Cardiac atrium fibroblast (primary cell): ENCODE data around the gene NID2. TPM values are rescaled to one million over a fixed set of nuclear protein-coding genes. Genes with fewer than 3 reads are reported as not detected.

Source experiments
- total RNA-seq: library from RNA; depleted of rRNA; stranded (reverse); fragments of >200 nt; gene quantifications from 2 replicates; pipeline ENCODE4 v1.2.3, GENCODE V29; 2015

The NID2 gene, protein sequence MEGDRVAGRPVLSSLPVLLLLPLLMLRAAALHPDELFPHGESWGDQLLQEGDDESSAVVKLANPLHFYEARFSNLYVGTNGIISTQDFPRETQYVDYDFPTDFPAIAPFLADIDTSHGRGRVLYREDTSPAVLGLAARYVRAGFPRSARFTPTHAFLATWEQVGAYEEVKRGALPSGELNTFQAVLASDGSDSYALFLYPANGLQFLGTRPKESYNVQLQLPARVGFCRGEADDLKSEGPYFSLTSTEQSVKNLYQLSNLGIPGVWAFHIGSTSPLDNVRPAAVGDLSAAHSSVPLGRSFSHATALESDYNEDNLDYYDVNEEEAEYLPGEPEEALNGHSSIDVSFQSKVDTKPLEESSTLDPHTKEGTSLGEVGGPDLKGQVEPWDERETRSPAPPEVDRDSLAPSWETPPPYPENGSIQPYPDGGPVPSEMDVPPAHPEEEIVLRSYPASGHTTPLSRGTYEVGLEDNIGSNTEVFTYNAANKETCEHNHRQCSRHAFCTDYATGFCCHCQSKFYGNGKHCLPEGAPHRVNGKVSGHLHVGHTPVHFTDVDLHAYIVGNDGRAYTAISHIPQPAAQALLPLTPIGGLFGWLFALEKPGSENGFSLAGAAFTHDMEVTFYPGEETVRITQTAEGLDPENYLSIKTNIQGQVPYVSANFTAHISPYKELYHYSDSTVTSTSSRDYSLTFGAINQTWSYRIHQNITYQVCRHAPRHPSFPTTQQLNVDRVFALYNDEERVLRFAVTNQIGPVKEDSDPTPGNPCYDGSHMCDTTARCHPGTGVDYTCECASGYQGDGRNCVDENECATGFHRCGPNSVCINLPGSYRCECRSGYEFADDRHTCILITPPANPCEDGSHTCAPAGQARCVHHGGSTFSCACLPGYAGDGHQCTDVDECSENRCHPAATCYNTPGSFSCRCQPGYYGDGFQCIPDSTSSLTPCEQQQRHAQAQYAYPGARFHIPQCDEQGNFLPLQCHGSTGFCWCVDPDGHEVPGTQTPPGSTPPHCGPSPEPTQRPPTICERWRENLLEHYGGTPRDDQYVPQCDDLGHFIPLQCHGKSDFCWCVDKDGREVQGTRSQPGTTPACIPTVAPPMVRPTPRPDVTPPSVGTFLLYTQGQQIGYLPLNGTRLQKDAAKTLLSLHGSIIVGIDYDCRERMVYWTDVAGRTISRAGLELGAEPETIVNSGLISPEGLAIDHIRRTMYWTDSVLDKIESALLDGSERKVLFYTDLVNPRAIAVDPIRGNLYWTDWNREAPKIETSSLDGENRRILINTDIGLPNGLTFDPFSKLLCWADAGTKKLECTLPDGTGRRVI (N-terminal part only)
- total RNA-seq = 394 and 648 TPM in 2 replicates

DNA sequence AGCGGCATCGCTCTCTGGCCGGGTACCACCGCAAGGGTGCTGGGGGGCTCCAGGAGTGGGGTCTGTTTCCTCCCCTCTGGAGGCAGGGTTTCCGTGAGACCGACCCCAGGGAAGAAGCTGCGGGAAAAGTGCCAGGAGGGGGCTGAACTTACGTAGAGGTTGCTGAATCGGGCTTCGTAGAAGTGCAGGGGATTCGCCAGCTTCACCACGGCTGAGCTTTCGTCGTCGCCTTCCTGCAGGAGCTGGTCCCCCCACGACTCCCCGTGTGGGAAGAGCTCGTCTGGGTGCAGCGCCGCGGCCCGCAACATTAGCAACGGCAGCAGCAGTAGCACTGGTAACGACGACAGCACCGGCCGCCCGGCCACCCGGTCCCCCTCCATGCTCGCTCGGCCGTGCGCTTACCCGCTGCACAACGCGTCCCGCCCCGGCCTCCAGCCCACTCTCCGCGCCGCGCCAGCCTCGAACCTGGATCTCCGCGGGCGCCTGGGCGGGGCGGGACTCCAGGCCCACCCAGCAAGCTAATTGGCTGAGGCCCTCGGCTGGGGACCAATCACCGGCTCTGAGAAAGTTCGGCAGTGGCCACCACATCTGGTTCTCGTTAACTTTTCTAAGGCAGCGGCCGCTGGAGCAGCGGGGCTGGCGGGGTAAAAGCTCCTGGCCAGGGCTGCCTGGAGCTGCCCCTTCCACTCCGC, at the start of gene NID2:
Gene NID2, minus strand, starts transcription at position 445 of the 692 bp plus-strand sequence. Its CDS starts 65 bp downstream, at position 380.

DNA sequence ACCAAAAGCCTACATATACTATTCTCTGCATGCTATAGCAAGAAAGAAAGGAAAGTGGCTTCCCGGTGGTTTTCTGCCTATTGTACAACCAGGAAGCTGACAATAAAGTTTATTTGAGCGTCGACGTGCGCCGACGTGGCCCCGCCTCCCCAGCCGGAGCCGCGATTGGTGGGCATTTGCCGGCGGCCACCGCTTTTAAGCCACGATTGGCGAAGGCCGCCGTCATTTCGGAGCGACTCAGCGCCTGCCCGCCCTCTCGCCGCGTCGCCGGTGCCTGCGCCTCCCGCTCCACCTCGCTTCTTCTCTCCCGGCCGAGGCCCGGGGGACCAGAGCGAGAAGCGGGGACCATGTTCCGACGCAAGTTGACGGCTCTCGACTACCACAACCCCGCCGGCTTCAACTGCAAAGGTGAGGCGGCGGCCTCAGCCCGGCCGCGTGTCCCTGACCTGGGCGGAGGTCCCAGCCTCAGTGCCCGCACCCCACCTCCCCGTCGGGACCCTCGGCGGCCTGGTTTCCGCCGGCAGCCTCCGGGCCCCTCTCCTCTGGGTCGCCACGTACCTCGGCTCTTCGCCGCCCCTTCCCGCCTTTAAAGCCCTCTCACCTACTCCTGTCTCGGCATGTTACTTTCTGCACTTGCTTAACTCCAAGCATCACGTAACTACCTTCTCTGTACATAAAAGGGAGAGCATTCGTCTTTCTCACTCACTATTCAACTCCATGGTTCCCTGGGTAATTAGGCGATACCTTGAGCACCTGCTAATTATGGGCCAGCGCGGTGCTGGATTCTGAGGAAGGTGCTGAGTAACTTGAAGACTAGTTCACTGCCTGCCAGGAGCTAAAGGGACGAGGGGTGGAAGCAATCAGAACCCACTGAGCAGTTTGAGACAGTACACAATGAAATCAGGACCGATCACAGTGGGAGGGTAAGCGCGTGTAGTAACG, 79.3 kb downstream of the NID2 start, which contains the start of gene RTRAF:
Gene RTRAF, plus strand, starts transcription at position 254 of the 942 bp plus-strand sequence. Its CDS starts 94 bp downstream, at position 348.

Other genes with a start within 250 kb of the NID2 start
- gene GNG2, start 208.4 kb downstream of the NID2 start, total RNA-seq = 32.5 and 68.5 TPM in 2 replicates
- 62.7 and 80.5 TPM in 2 replicates for gene RTRAF, start 79.5 kb downstream of the NID2 start, total RNA-seq
- not detected in 2 replicates for gene PTGDR, start 198.6 kb upstream of the NID2 start, total RNA-seq
- gene PTGER2, start 245.3 kb upstream of the NID2 start, total RNA-seq = 1.6 and 1.8 TPM in 2 replicates